DMS114 treated with DMSO at 0.1 percent for 48 hours (cell line): ENCODE measurements around the gene CTBP2.
A peak's percentile ranks its signal among the peaks of the same experiment; 100 is the strongest.
"Not testable (repeated sequence)": the region's sequence is repeated elsewhere in the genome, so short reads cannot be mapped to it uniquely, and the experiment has no call there.

Experiments used
- DNase-seq: peaks from one replicate; lab custom pipeline; 2025; ENCODE audit not compliant: unreplicated experiment; lab: John Stamatoyannopoulos, UW

Gene CTBP2

GRCh38 chr10:125186431-125187170 is 26.2 kb upstream of the CTBP2 start:
- DNase-seq = no peak

GRCh38 chr10:125179107-125179506 is 18.7 kb upstream of the CTBP2 start:
- DNase-seq = not testable (repeated sequence)

GRCh38 chr10:125177641-125178640 is 17.6 kb upstream of the CTBP2 start:
- DNase-seq = no peak

GRCh38 chr10:125175807-125176206 is 15.4 kb upstream of the CTBP2 start:
- DNase-seq = no peak

- no peak for DNase-seq
Measured at GRCh38 chr10:125174360-125174759, 14.0 kb upstream of the CTBP2 start.

GRCh38 chr10:125172694-125173093 is 12.3 kb upstream of the CTBP2 start:
- DNase-seq = no peak

GRCh38 chr10:125171402-125172306 is 11.3 kb upstream of the CTBP2 start:
- DNase-seq = no peak

GRCh38 chr10:125169915-125170314 is 9.6 kb upstream of the CTBP2 start:
- DNase-seq = no peak

GRCh38 chr10:125169279-125169678 is 8.9 kb upstream of the CTBP2 start:
- no peak for DNase-seq

GRCh38 chr10:125166658-125167057 is 6.3 kb upstream of the CTBP2 start:
- no peak for DNase-seq

GRCh38 chr10:125165584-125166573 is 5.5 kb upstream of the CTBP2 start:
- DNase-seq = no peak

- DNase-seq = no peak
Measured at GRCh38 chr10:125164421-125164820, 4.1 kb upstream of the CTBP2 start.

- DNase-seq = no peak
Measured at GRCh38 chr10:125163803-125164202, 3.4 kb upstream of the CTBP2 start.

- not testable (repeated sequence) for DNase-seq
Measured at GRCh38 chr10:125163312-125163711, 2.9 kb upstream of the CTBP2 start.

- DNase-seq = no peak
Measured at GRCh38 chr10:125162120-125162931, 2.0 kb upstream of the CTBP2 start.

GRCh38 chr10:125161707-125162119 is 1.4 kb upstream of the CTBP2 start:
- no peak for DNase-seq

- DNase-seq = peak; percentile 89
Measured at GRCh38 chr10:125160856-125161706, 718 bp upstream of the CTBP2 start.

GRCh38 chr10:125159486-125159931 is 854 bp downstream of the CTBP2 start:
- no peak for DNase-seq
